B cell (primary cell): ENCODE measurements around the gene CUBN.

Experiments used
- EZH2 ChIP-seq: IDR thresholded peaks from 2 replicates; pipeline ENCODE4 v1.6.1; 2012; ENCODE audit warnings: borderline replicate concordance, low read depth, mild to moderate bottlenecking, moderate library complexity, low read length; ENCODE audit not compliant: insufficient read depth, poor library complexity, severe bottlenecking
- TF ChIP-seq, protein P1 (sequence below): fragments of 200-600 bp; IDR thresholded peaks from one replicate; pipeline ENCODE4 v1.8.0; 2022; ENCODE audit warnings: antibody characterized with exemption, mild to moderate bottlenecking

- TF ChIP-seq, protein P1, sequence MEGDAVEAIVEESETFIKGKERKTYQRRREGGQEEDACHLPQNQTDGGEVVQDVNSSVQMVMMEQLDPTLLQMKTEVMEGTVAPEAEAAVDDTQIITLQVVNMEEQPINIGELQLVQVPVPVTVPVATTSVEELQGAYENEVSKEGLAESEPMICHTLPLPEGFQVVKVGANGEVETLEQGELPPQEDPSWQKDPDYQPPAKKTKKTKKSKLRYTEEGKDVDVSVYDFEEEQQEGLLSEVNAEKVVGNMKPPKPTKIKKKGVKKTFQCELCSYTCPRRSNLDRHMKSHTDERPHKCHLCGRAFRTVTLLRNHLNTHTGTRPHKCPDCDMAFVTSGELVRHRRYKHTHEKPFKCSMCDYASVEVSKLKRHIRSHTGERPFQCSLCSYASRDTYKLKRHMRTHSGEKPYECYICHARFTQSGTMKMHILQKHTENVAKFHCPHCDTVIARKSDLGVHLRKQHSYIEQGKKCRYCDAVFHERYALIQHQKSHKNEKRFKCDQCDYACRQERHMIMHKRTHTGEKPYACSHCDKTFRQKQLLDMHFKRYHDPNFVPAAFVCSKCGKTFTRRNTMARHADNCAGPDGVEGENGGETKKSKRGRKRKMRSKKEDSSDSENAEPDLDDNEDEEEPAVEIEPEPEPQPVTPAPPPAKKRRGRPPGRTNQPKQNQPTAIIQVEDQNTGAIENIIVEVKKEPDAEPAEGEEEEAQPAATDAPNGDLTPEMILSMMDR: no peak
- no peak for TF ChIP-seq EZH2
Measured at GRCh38 chr10:16794005-16794404, 335.6 kb downstream of the CUBN start.
